CD4-positive, alpha-beta T cell treated with Interleukin-21 for 1 hour (primary cell): ENCODE data around the gene MYG1.
"Not testable (repeated sequence)": the region's sequence is repeated elsewhere in the genome, so short reads cannot be mapped to it uniquely, and the experiment has no call there.

ENCODE experiments used
- DNase-seq: peaks from one replicate; pipeline ENCODE4 v3.0.0-alpha.2; 2020

Gene MYG1

GRCh38 chr12:53328043-53328435, 28.5 kb downstream of the MYG1 start:
- no peak for DNase-seq

DNA sequence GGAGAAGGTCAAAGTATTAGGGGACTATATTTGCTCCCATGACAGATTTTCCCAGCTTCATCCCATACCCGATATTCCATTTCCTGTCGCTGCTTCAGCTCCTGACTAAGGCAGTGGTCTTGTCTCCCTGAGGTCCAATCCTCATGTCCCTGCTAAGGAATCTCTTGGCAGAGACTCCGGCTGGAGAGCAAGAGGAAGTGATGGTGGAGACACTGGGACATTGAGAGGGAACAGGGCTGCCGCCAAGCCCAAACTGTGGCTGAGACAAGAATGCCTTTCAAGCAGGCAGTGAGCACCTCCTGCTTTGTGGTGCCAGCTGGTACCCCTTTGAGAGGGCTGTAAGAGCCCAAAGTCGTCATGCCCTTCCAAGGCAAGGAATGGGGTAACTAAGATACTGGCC, 31.2 kb downstream of the MYG1 start:
- no peak for DNase-seq

GRCh38 chr12:53332339-53332738, 32.8 kb downstream of the MYG1 start:
- DNase-seq, result not testable (repeated sequence)

- no peak for DNase-seq
Observed at GRCh38 chr12:53332744-53333143, 33.2 kb downstream of the MYG1 start.

DNA sequence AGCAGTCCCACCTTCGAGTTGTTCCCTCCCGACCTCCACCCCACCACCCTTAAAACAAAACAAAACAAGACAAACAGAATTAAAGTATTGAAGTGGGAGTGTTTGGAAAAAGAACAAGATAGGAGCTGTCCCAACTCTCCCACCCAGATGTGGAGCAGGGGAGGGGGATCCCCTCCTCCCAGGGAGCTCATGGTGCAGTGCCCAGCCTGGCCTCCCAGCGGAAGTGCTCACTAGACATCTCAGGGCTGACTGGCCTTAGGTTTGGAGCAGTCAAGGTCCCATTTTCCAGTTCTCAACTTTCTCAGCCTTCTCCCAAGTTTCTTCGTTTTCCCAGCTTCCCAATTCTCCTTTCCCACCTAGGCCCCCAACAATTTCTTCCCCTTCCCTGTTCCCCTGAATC, 33.8 kb downstream of the MYG1 start:
- no peak for DNase-seq

GRCh38 chr12:53333845-53334244, 34.4 kb downstream of the MYG1 start:
- no peak for DNase-seq

- DNase-seq, result no peak
Observed at GRCh38 chr12:53334822-53335221, 35.3 kb downstream of the MYG1 start.

GRCh38 chr12:53336181-53336681, 36.7 kb downstream of the MYG1 start, which contains the start of gene SP7:
Gene SP7 (minus strand): TSS chr12:53336354. CDS start chr12:53335646, 708 bp downstream.
- no peak for DNase-seq

GRCh38 chr12:53338017-53338416, 38.5 kb downstream of the MYG1 start:
- DNase-seq, result peak; percentile 13

DNA sequence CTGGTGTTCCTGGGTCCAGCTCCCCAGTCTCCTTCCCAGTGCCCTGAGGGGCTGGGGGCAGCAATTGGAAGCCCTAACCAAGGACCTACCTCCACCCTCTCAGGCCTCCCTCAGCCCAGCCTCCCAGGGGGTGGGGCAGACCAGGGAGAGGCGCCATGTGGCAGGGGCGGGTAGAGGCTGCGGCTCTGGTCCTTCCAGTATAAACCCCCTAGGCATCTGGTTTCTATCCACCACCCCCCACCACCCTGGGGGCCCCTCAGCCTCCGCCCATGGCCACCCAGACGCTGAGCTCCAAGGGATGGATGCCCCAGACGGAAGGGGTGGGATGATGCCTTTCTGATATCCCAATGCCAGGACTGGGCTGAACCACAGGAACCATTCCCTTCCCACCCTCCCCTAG, 39.4 kb downstream of the MYG1 start:
- no peak for DNase-seq

GRCh38 chr12:53340398-53340797, 40.9 kb downstream of the MYG1 start:
- DNase-seq, result no peak

DNA sequence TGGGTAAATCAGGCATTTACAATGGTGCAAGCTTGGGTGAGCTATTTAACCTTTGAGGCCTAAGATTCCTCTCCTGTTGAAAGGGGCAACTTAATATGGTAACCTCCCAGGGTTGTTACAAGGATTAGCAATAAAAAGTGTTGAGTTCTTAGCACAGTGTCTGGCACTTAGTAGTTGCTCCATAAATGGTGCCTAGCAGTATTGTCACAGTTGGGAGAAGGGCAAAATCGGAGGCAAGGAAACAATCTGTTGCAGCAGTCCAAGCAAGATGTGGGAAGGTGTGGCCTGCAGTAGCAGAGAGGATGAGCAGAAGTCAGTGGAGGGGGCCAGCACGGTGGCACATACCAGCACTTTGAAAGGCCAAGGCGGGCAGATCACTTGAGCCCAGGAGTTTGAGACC, 44.0 kb downstream of the MYG1 start:
- no peak for DNase-seq

DNA sequence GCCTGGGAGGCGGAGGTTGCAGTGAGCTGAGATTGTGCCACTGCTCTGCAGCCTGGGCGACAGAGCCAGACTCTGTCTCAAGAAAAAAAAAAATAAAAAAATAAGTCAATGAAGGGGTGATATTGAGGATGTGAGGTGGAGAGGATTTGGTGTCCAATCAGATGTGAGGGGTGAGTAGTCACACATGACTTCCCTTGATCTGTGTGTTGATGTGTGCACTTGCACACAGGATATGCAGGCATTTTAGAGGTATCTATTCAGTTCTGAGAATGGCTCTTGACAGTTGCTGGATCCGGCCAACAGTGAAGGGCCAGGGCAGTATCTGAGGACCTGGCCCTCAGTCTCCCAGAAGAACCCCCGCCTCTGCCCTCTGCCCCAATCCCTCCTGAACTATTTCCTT, 44.5 kb downstream of the MYG1 start:
- no peak for DNase-seq

DNA sequence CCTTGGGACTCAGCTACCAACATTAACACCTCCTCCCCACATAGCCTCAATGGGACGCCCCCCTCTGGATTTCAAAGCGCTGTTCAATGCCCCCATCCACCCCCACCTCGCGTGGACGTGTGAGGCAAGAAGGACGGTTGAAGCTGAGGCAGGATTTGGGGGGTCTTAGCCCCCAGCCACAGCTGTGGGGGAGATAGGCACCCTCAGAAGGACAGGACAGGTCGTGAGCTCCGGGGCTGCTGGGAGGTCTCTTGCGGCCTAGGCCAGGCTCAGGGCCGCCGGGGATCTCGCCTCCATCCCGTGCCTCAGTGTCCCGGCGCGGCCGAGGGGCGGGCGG, 45.0 kb downstream of the MYG1 start:
- no peak for DNase-seq

DNA sequence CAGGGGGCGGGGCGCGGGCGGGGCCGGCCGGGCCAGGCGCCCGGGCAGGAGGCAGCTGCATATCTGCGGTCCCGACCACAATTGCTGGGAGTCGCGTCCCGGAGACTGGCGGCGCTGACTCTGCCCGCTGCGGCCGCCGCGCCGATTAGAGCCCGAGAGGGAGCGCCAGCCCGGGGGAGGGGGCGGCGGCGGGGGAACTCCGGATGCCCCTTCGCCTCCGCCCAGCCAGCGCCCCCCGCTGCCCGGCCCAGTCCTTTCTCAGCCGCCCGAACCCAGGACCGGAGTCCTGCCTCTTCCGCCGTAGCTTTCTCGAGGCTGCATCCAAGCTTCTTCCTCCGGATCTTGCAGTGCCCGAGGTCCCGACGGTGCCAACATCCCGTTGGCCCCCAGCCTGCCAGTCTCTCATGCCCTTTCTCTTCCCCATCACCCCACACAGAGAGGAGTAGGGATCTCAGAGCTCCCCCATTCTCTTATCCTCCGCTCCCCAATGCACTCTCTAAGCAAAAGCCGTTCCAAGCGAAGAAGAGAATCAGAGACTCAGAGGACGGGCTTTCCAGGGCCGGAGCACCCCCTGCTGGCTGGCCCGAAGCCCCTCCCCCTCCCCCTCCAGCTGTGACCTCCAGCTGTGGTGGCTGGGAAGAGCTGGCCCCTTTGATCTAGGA, 45.5 kb downstream of the MYG1 start:
- DNase-seq, result peak; percentile 76

DNA sequence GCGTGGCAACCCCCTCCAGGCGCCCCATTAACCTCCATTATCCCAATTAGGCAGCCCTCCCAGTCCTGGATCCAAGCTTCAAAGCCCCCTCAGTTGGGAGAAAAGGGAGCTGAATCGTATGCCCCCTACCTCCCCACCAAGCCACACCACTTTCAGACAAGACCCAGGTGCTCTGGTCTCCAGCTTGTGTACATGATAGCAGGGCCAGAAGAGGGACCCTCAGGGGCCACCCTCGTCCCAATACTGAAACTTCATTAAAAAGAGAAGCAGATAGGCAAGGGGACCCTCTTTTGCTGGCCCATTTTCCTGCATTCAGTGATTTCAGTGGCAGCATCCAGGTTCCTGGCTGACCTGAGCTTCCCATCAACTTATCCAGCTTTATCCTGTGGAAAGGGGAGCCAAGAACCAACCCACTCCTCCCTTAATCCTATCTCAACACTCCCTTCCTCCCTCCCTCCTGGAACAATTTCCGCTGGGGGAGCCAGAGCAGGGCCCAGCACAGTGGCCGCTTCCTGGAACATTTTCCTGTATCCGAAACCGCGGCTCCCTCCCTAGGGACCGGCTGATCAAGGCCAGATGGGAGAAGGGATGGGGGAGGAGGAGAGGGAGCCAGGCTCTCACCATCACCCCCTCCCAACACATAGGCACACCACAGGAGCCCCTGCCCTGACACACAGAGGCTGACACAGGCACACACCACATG, 46.1 kb downstream of the MYG1 start:
- DNase-seq, result no peak

GRCh38 chr12:53346491-53346890, 47.0 kb downstream of the MYG1 start:
- DNase-seq, result no peak

DNA sequence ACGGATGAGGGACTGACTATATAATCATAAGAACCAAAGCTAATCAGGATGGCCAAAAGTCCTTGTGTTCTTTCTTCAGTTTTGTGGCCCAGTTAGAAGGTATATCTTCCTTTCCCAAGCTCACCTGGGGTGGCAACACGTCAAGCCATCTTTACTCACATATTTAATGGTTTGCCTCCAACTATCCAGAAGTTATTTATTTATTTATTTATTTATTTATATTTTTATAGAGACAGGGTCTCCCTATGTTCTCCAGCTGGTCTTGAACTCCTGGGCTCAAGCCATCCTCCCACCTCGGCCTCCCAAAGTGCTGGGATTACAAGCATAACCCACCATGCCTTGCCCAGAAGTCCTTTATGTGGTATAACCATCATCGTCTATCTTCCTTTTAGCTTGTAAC, 48.4 kb downstream of the MYG1 start:
- DNase-seq, result no peak

DNA sequence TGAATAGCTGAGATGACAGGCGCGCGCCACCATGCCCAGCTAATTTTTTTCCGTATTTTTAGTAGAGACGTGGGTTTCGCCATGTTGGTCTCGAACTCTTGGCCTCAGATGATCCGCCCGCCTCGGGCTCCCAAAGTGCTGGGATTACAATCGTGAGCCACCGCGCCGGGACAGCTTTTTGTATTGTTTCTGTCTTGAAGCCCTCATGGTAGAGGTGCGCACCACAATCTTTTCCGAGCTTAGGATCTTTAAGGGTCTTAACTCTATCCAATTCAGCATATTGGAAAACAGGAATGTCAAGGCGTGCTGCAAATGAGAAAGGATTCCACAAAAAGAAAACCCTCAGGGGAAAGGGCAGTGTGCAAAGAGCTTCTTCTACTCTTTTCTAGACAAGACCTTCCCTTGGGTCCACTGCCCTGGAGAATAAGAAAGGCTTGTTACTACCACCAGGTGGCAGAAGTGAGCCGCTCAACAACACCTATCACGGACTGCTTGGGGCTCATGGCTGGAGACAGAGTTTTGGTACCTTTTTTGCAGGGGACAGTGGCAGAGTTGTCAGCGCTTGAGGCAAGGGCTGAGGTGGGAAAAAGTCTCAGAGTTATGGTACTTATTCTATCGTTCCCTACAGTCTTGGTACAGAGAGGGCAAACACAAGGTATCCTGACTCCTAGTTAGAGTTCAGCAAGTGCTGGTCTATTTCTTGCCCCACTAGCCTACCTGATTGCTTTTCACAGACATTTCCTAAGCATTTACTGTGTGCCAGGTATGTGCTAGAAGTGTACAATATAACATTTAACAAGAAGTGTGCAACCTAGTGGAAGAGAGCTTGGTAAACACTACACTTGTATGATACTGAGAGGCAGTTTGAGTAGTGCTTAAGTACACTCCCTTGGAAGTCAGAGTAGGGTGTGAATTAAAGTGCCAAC, 53.1 kb downstream of the MYG1 start:
- DNase-seq, result peak; percentile 89

- no peak for DNase-seq
Observed at GRCh38 chr12:53353257-53353655, 53.8 kb downstream of the MYG1 start.

DNA sequence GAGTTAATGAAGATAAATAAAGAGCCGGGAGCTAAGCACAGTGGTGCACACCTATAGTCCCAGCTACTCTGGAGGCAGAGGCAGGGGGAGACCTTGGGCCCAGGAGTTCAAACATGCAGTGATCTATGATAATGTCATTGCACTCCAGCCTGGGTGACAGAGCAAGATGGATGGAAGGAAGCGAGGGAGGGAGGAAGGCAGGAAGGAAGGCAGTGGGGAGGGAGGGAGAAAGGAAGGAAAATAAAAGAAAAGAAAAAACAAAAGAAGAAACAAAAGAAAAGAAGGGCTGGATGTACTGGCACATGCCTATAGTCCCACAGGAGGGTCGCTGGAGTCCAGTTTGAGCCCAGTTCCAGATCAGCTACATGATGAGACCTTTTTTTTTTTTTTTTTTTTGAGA, 55.6 kb downstream of the MYG1 start:
- DNase-seq, result no peak
